ENCODE results near the gene TNFRSF19. TPM values are rescaled to one million over a fixed set of nuclear protein-coding genes. Genes with fewer than 3 reads are reported as not detected.

The TNFRSF19 gene
- total and polyA plus RNA-seq, 10 of the 15 experiments (the other 5 are each of a cell fraction or from before 2014, with no cell fraction given) = 16.4 to 46.2 (median 35.4) TPM

GRCh38 chr13:23599083-23599925, 29.1 kb downstream of the TNFRSF19 start:
- ChIA-PET SMC1A (ENCODE audit: uncharacterized antibody, unreplicated experiment) (no interaction called here), POLR2A (no interaction called here), RAD21 (ENCODE audit: unreplicated experiment) (no interaction called here), CTCF (no interaction called here)
- H3K27me3 ChIP-seq (replicated peaks in 1 of 2; ENCODE audit: control insufficient read depth in 2 of 2, insufficient read depth in 2 of 2, low read length in 1 of 2) = no peaks in the 10 kb centered on the region
- no peak overlapping the region for H3K4me3 ChIP-seq
- FAIRE-seq (no peak), DNase-seq (ENCODE audit: low read depth, low spot score) (no peak), ATAC-seq (no peak)
- H3K9me3 ChIP-seq (replicated peaks; ENCODE audit: control insufficient read depth, insufficient read depth, low read length) = peaks cover 4% of the 10 kb centered on the region; the same call in 2 of the 3 replicates
- BruUV-seq (replicated peaks) = no TSS peak
- H3K27ac ChIP-seq (ENCODE audit: control insufficient read depth, insufficient read depth) = no peak overlapping the region
- TF ChIP-seq E2F8 (IDR thresholded peaks at IDR 0.05; ENCODE audit: low read depth, partially characterized antibody) (no peak), NR2C1 (IDR thresholded peaks at IDR 0.05) (no peak), SKIL (IDR thresholded peaks at IDR 0.05; ENCODE audit: low read depth, poor library complexity, severe bottlenecking) (no peak), MYB (IDR thresholded peaks at IDR 0.05; ENCODE audit: borderline replicate concordance, low read depth, low read length) (no peak), GABPA (IDR thresholded peaks at IDR 0.05; ENCODE audit: low read depth) (no peak), USF2 (IDR thresholded peaks at IDR 0.05; ENCODE audit: borderline replicate concordance, low read depth, low read length) (no peak), POLR2A (IDR thresholded peaks at IDR 0.05; ENCODE audit: low read depth, low read length) (no peak)
- WGBS (ENCODE audit: insufficient coverage, insufficient replicate concordance, low lambda C conversion rate, missing lambda C conversion rate) = 22% methylated on average over 3 of the region's 3 CpGs
- H3K4me2 ChIP-seq (ENCODE audit: control insufficient read depth, insufficient read depth) = no peak overlapping the region
- no peaks in the 10 kb centered on the region for H4K20me1 ChIP-seq (ENCODE audit: control insufficient read depth, insufficient read depth)
- in situ Hi-C loops (cut with MboI) = no loop called here
- intact Hi-C loops (cut with micrococcal nuclease; ENCODE audit: unreplicated experiment) = no loop called here
- H3K79me2 ChIP-seq (ENCODE audit: control insufficient read depth, insufficient read depth, low read length) = no peaks in the 10 kb centered on the region
- H3K4me1 ChIP-seq (ENCODE audit: control insufficient read depth, insufficient read depth, low read length) = no peaks in the 10 kb centered on the region
- H2AFZ ChIP-seq (ENCODE audit: control insufficient read depth, low read depth, low read length) = no peak overlapping the region
- H3K9ac ChIP-seq (ENCODE audit: control insufficient read depth, insufficient read depth, low read length) = no peak overlapping the region
- H3K36me3 ChIP-seq (ENCODE audit: control insufficient read depth in 2 of 2, insufficient read depth in 2 of 2, low read length in 1 of 2) = no peaks in the 10 kb centered on the region; a peak in 1 of 4 replicates

Data from GM12878 (cell line).